A673 (cell line): ENCODE data around the gene KCNMA1. TPM values are rescaled to one million over a fixed set of nuclear protein-coding genes. Genes with fewer than 3 reads are reported as not detected.

ENCODE experiments used
- BruUV-seq: library from RNA; stranded (reverse); fragments of 400-500 nt; replicated peaks from 2 replicates; lab custom pipeline; 2021; lab: Mats Ljungman, UMichigan
- CTCF ChIA-PET: fragments of 300-600 bp; sonication (Branson Sonifier 250); formaldehyde crosslinking; loops from one replicate; lab custom pipeline; 2022; ENCODE audit warnings: antibody characterized with exemption; lab: Charles Lee
- POLR2A ChIA-PET: fragments of 300-600 bp; sonication (Branson Sonifier 250); formaldehyde crosslinking; loops from one replicate; lab custom pipeline; 2022; ENCODE audit warnings: antibody characterized with exemption; ENCODE audit not compliant: low non-redundant PET; lab: Charles Lee
- DNase-seq: peaks from one replicate; pipeline ENCODE4 v3.0.0-alpha.2; 2015; ENCODE audit warnings: low spot score
- H3K27ac ChIP-seq: fragments of 200-600 bp; sonication (generic); 2 replicates; pipeline ENCODE4 v1.5.1; 2016; ENCODE audit warnings: mixed run types, low read depth, mild to moderate bottlenecking, mixed read lengths, antibody characterized with exemption, low read length; ENCODE audit not compliant: poor library complexity, severe bottlenecking
- H3K27me3 ChIP-seq: fragments of 200-600 bp; sonication (generic); replicated peaks from 2 replicates; pipeline ENCODE4 v1.6.1; 2017; ENCODE audit warnings: mixed run types, low read depth, mild to moderate bottlenecking, mixed read lengths, antibody characterized with exemption, low read length; ENCODE audit not compliant: insufficient read depth, poor library complexity
- H3K36me3 ChIP-seq: fragments of 200-600 bp; sonication (generic); 2 replicates; pipeline ENCODE4 v1.6.1; 2016; ENCODE audit warnings: mixed run types, mild to moderate bottlenecking, mixed read lengths, antibody characterized with exemption, low read length; ENCODE audit not compliant: insufficient read depth, poor library complexity, severe bottlenecking
- H3K4me1 ChIP-seq: fragments of 200-600 bp; sonication (generic); 2 replicates; pipeline ENCODE4 v1.6.1; 2017; ENCODE audit warnings: mixed run types, mild to moderate bottlenecking, mixed read lengths, antibody characterized with exemption, low read length; ENCODE audit not compliant: insufficient read depth, poor library complexity, severe bottlenecking
- H3K4me3 ChIP-seq: fragments of 200-600 bp; sonication (generic); 2 replicates; pipeline ENCODE4 v1.5.1; 2016; ENCODE audit warnings: low read depth, mixed run types, mild to moderate bottlenecking, mixed read lengths, low read length; ENCODE audit not compliant: poor library complexity, severe bottlenecking
- H3K9me3 ChIP-seq: fragments of 200-600 bp; sonication (generic); 2 replicates; pipeline ENCODE4 v1.6.1; 2016; ENCODE audit warnings: mixed run types, low read depth, mild to moderate bottlenecking, mixed read lengths, antibody characterized with exemption, low read length; ENCODE audit not compliant: poor library complexity, severe bottlenecking
- CTCF ChIP-seq: fragments of 300-800, 200-600 bp; sonication (generic); conservative IDR thresholded peaks from 2 replicates; pipeline ENCODE4 v1.5.1; 2017; ENCODE audit warnings: low read depth, mild to moderate bottlenecking, antibody characterized with exemption, low read length, moderate library complexity, mixed read lengths
- EZH2 ChIP-seq: fragments of 200-600 bp; sonication (generic); IDR thresholded peaks from 2 replicates; pipeline ENCODE4 v1.6.1; 2017; ENCODE audit warnings: borderline replicate concordance, low read depth, mild to moderate bottlenecking, mixed read lengths, antibody characterized with exemption, low read length; ENCODE audit not compliant: poor library complexity, severe bottlenecking
- intact Hi-C: fragments of 100-400 bp; cut with micrococcal nuclease; formaldehyde crosslinking; loops from one replicate; pipeline ENCODE4 v1.10.0; 2022; ENCODE audit not compliant: unreplicated experiment
- total RNA-seq: library from RNA; stranded (reverse); gene quantifications from 2 replicates; pipeline ENCODE4 v1.2.3, GENCODE V29; 2021

The KCNMA1 gene
- total RNA-seq, 1 experiment from 2014 or later, result 0.84 TPM

- no peaks in the 10 kb centered on the region for H3K36me3 ChIP-seq
- DNase-seq, result no peak
- H3K27me3 ChIP-seq, result no peaks in the 10 kb centered on the region
- no peak for TF ChIP-seq EZH2
- TF ChIP-seq CTCF, result no peak
- H3K9me3 ChIP-seq, result no peaks in the 10 kb centered on the region
- POLR2A ChIA-PET, result no interaction called here
- no peak overlapping the region for H3K4me3 ChIP-seq
- H3K4me1 ChIP-seq, result no peaks in the 10 kb centered on the region
- no peak overlapping the region for H3K27ac ChIP-seq
- no TSS peak for BruUV-seq
- intact Hi-C loops, result no loop called here
- CTCF ChIA-PET, result no interaction called here
These were observed 721.1 kb downstream of the KCNMA1 start for GRCh38 chr10:76916536-76916935.

- BruUV-seq, result no TSS peak
- Histone ChIP-seq H3K27me3 (no peaks in the 10 kb centered on the region), H3K9me3 (no peaks in the 10 kb centered on the region), H3K4me1 (no peaks in the 10 kb centered on the region), H3K4me3 (no peak overlapping the region), H3K27ac (no peak overlapping the region), H3K36me3 (no peaks in the 10 kb centered on the region)
- intact Hi-C loops, result no loop called here
- CTCF ChIA-PET, result no interaction called here
- TF ChIP-seq EZH2, result no peak
- no peak for TF ChIP-seq CTCF
- POLR2A ChIA-PET, result no interaction called here
- no peak for DNase-seq
These were observed 722.3 kb downstream of the KCNMA1 start for GRCh38 chr10:76915316-76915715.

GRCh38 chr10:76911184-76911583 is 726.4 kb downstream of the KCNMA1 start:
- TF ChIP-seq EZH2, result no peak
- TF ChIP-seq CTCF, result no peak
- Histone ChIP-seq H3K4me3 (no peak overlapping the region), H3K9me3 (no peaks in the 10 kb centered on the region), H3K27ac (no peak overlapping the region), H3K4me1 (no peaks in the 10 kb centered on the region), H3K27me3 (no peaks in the 10 kb centered on the region), H3K36me3 (no peaks in the 10 kb centered on the region)
- no TSS peak for BruUV-seq
- POLR2A ChIA-PET, result no interaction called here
- no peak for DNase-seq
- CTCF ChIA-PET, result no interaction called here
- intact Hi-C loops, result no loop called here
